HG03135 (cell line): Measurements from ENCODE around the gene ITGA1.

Experiments
- ATAC-seq: cut with Tn5 transposase; IDR thresholded peaks from one replicate; pipeline ENCODE4 v1.9.1; 2021; ENCODE audit warnings: mild to moderate bottlenecking, moderate library complexity; ENCODE audit not compliant: unreplicated experiment

ITGA1 gene

DNA sequence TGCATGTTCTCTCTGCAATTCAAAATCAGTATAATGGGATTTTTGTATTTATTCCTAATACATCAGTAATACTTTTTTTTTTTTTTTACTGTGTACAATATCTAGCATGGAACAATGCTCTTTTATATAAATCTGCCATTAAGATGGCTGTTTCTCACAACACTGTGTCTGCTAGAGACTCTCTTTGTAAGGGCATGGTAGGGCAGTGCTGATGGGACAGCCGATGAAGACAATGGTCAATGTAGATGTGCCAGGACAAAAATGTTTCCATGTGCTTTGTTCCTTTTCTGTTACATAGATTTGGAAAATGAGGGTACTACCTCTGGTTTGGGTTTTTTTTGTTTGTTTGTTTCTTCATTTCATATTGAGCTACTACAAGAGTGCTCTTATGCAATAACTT lies 106.1 kb downstream of the ITGA1 start:
- ATAC-seq = no peak

DNA sequence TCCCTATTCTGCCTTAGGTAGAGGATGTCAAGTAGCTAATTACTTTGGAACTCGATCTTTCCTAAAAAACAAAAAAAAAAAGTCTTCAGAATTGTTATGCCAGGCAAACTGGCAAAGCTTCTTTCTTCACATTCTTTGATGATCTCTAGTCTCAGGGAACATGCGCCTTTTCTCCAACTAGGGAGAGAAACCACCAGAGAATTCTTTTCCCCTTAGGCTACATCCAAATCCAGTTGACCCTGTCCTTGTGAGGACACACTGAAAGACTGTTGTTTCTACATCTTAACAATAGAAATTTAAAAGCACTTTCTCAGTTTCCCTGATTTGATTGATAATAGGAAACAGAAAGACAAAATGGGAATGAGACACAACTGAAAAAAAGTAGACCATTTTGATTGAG lies 106.7 kb downstream of the ITGA1 start:
- no peak for ATAC-seq

DNA sequence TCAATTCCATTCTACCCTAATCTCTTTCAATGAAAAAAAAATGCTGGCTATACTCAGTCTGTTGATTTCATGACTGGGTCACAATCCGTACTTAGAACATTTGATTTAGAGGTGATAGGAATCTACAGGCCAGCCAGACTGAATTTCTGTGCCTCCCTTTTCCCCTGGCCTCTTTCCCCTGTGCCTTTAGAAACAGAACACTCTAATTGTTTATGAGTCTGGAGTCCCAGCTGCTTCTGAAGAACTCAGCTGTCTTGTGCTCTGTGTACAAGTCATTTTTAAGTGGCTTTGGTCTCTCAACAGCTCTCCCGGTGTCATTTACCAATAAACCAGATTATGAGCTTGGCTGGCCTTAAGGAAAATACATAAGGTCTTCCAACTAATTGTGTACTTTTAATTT lies 107.4 kb downstream of the ITGA1 start:
- no peak for ATAC-seq

DNA sequence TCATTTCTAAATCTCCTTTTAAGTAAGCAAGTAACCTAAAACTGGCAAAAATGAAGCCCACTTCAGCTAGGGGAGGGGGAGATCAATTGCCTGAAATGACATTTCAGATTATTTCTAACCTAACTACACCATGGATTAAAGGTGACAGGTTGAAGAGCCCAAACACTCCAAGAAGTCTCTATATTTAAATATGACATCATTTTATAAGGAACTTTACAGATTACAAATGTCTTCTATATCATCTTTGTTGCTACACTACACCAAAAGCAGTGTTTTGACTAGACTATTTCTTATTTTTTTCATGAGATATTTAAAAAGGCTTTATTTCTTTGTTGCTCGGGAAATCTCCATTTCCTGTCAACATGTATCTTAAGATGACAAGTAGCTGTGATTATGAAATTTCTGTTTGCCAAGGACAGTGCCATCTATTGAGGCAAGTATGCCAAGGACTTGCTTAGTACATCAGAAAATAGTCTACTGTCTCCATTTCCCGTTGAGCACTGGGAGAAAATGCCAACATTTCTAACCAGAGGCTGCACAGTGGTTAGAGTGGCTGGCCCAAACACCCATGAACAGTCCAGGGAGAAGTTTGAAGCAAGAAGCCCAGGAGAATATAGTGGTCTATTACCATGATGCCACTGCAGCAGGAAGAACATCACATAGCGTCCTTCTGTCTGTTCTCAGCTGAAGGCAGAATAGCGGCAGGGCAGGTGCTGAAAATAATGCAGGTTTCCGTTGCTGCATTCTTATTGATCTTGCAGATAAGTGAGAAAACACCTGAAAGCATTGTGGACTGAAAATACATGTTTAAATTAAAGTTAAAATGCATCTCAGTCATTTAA lies 108.1 kb downstream of the ITGA1 start:
- ATAC-seq = no peak

DNA sequence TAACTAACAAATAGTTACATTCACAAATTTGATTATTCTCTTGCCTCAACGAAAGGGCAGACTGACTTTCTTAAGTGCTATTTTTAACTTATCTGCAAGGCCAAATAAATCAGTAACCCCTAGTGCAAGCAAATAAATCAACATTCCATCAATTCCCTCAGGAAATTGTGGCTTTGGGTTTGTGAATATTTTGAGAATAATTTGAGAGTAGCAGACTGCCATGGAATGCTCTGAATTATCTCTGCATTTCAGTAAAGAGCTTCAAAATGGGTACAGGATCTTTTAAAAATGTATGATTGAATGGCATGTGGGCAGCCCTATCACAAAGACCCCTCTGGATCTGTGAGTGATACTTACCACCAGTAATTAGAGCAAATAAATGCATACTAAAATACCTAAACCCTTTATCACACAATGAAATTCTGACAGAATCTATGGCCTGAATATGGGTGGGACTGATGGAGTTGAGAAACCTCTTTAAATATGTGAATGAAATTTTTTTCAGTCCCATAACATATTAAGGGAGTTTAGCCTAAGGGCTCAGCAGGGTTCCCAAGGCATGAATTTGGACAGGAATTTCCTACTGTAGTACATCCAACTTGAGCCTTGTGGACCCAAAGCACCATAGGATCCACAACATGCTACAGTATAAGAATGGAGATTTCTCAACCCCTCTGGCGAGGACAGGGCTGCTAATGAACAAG lies 109.0 kb downstream of the ITGA1 start:
- no peak for ATAC-seq

DNA sequence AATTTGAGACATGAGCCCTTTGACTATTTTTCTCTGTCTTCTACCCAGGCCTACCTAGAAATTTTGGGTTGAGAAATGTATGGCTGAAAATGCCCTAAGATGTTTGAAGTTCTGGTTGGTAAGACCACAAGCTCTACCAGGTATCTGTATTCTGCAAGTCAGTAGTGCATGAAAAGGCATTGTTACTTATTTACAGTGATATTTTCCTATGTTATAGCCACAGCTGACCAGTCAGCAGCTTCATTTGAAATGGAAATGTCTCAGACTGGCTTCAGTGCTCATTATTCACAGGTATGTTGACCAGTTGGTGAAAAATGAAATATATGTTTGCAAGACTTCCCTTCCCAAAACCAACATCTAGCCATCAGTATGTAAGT lies 109.5 kb downstream of the ITGA1 start:
- no peak for ATAC-seq

DNA sequence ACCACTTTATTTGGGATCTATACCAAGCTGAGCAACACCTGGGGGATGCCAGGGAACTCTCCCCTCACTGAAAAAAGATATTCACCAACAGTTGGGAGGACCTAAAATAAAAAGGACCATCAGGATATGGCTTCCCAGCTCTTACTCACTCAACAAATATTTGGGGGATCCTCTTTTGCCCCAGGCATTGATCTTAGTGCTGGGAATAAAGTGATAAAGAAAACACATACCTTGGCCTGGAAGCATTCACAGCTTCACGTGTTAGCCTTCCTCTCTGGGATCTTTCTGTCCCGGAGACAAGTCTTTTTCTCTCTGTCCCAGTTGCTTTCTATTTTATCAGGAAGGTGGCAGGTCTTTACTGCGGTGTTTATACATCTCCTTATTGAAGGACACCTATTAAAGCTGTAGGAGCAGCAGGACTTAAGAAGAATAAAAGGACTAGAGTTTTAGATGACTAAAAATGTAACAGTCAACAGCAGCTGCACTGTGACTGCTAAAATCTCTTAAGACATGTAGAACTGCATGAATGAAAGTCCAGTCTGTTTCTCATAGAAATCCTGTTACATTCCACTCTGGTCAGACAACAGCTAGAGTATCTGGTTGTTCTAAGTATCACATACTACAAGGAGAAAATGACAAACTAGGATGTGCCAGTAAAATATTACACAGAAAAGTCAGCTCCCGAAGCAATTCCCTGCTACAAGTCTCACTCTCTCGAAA lies 111.4 kb downstream of the ITGA1 start:
- no peak for ATAC-seq

DNA sequence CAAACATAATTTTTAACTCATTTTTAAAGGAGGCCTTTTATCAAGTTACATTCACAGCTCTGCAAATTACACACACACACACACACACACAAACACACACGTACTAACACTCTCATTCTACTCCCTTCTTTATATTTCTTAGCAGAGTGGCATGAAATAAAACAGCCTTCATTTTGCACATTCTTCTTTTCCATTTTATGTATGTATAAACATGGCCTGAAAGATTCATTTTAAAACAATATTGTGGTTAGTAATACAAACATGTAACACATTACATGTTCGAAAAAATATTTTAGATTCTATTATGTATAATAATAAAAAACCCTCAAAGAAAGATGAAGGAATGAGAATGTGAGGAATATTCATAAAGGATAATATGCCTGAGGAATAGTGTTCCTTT lies 115.4 kb downstream of the ITGA1 start:
- no peak for ATAC-seq

DNA sequence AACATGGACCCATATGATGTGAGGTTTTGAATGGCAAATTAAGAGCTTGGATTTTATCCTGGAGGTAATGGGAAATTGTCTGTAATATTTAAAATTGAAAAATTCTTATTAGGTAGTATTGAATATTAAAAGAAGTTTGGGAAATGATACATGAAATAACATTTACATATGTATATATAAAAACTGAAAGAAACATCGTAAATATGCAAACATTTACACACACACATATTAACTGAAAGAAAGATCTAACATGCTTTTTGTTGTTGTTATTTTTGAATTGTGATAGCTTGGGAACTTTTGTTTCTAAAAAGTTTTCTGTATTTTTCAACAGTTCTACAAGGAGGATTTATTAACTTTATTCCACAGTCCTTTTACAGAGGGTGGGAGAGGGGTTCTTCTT lies 118.6 kb downstream of the ITGA1 start:
- no peak for ATAC-seq

DNA sequence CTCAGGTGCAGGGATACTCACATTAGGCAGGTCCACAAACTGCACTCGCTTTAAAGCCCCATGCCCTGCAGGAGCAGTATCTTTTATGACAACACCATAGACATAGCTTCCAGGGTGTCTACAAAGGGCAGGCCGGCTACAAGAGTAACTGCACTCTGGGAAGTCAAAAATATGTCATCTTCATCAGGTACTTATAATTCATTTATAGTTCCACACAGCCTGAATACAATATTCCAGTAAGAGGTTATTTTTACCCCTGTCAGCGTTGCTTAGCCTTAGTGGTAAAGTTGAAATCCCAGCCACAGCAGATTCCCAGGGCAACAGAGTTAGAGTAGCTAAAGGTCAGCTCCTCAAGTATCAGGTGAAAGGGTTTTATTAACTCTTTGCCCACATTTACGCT lies 119.1 kb downstream of the ITGA1 start:
- no peak for ATAC-seq

DNA sequence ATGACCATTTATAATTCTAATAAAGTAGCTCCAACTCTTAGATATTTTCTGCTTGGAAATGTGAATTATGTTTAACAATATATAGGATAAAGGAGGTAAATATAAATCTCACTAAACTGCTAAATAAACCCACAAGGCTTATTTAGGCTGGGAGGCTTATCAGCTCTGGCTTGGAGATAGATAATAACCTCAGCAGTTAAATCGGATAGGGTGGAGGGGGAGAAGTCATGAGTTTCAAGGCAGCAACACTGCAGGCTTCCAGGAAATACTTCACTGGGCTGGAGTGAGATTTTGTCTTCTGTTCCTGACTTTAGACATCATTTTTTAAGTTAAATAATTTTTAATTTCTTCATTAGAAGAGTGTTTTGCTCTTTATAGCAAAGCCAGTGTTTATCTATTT lies 121.5 kb downstream of the ITGA1 start:
- no peak for ATAC-seq

DNA sequence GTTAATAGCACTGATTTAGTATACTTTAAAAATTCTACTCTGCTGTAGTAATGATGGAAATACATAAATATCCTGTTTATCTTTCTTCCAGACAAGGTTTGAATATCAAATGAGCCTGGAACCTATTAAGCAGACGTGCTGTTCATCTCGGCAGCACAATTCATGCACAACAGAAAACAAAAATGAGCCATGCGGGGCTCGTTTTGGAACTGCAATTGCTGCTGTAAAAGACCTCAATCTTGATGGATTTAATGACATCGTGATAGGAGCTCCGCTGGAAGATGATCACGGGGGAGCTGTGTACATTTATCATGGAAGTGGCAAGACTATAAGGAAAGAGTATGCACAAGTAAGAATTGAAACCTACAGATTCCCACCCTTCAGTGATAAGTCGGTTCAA lies 122.4 kb downstream of the ITGA1 start:
- no peak for ATAC-seq

DNA sequence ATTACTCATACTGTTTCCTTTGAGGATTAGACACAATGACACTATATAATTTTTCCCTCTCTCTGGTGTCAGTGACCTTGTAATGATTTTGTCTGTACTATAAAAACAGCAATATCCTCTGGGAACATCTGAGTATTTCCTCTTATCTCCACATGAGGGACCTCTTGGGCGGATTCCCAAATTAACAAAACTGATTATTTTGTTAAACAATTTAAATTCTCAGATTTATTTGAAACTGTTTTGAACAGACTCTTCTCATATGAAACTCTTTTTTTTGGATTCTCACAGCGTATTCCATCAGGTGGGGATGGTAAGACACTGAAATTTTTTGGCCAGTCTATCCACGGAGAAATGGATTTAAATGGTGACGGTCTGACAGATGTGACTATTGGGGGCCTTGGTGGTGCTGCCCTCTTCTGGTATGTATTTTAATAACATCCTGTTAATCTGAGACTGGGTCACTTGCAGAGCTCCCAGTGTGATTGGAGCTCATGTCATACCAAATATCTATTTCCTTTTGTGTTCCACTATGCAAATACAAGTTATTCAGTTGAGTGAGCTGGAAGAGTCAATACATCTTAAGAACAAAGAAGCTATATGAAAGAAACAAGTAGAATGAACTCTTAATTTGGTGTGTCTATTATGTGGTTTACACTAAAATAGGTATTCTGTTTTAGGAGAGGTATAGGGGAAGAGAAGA lies 127.6 kb downstream of the ITGA1 start:
- peak; percentile 96 for ATAC-seq

DNA sequence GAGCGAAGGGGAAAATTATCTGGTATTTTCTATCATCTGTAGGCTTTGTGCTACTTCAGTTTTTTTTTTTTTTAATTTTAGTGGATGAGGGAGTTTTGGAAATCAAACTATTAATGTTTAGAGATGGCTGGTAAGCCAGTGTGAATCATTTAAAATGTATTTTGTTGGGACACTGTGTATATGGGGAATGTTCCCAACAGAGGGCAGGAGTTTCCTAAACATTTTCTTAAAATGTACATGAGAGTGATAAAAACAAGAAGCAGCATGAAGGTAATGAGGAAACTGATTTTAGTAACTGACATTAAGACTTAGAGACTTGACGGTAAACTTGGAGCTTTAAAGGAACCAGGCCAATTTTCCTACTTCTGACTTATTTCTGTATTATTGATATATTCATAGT lies 133.2 kb downstream of the ITGA1 start:
- ATAC-seq = no peak

DNA sequence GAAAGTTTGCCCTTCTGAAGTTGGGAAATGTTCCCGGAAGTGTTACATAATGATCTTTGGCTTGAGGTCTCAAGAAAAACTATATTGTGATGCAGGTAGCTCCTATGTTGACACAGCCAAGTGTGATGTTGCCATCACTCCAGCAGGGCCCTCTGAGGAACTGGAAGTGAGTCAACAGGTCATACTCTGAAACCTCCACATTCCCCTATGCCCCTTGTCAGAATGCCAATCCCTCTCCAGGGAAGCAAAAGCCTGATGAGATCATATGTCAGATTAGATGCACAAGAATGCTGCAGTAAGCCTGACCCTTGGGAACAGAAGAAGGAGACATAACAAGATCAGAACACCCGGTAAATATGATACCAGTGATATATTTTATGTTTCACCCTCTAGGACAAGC lies 134.7 kb downstream of the ITGA1 start:
- ATAC-seq = no peak

DNA sequence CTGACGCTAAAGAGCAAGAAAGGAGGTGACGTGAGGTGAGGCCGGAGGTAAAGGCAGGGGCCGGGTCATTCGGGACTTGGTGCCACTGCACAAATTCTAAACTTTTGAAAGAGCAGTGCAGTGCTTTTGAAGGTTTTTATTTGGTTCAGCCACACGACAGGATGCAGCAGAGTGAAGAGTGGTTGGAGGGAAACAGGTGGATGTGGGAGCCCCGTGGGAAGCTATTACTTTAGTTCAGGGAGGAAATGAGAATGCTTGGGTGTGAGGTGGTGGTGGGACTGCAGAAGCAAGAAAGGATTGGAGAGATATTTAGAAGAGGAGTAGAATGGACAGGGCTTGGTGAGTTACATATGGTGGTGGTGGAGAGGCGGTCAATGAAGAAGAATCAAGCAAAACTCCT lies 136.7 kb downstream of the ITGA1 start:
- no peak for ATAC-seq

DNA sequence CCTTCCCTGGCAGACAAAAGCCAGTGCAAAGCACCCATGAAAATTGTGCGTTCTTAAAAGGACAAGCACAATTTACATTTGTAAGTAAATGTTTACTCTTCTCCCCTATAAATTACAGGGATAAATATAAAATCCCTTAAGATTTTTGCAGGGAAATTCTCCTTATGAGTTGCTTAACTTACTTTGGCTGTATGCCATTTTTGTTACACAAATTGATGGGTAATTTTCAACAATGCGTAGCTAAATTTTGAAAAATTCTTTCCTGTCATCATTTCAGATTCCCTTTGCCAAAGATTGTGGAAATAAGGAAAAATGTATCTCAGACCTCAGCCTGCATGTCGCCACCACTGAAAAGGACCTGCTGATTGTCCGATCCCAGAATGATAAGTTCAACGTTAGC lies 137.3 kb downstream of the ITGA1 start:
- ATAC-seq = no peak

DNA sequence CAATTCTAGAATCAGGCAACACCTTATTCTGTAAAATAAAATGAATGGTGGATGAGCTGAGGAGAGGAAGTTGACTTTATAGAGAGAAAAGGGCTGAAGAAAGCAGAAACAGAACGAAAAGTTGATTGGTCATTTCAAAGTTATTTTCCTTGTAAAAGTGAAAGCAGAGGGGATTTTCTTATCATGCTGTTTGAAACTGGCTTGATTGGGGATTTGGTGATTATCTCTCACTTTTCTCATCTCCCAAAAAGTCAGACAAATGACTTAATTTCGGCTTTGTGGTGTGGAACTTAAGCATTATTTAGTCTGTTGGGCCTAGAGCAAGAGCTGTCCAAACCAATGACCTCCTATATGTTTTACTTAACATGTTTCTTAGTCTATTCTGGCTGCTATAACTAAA lies 141.0 kb downstream of the ITGA1 start:
- no peak for ATAC-seq

DNA sequence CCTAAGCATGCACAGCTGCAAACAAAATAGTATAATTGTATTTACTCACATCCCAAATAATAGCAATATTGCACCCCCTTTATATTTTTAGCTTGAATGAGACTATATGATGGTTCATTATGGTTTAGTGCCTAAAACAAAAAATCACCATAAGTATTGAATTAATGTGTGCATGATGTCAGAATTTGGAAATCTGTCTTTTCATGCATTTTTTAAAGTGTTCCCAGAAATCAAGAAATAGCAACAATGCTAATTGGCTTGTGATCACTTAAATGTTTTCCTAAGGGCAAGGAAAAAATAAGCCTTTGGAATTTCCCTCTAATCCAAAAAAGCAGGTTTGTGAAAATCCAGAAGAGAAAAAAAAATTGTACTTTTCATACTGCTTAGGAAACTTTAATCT lies 150.5 kb downstream of the ITGA1 start:
- ATAC-seq = no peak

DNA sequence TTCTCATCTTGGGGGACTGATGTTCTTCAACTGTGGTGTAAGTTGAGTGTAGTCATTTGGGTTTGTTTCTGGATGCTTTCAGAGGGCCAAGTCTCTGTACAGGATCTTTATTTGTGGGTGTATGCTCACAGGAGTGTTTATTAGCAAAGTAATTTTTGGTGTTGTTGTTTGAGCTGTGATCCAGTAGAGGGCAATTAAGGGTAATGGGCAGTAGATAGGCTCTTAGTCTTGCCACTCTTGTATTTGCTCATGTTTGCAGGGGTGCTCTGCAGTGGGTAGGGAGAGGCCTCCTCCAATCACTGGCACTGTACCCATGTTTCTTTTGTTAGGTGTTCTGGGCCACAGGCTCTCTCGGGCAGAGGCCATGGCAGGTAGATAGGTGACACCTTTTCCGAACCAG lies 155.6 kb downstream of the ITGA1 start:
- ATAC-seq = peak; percentile 60

DNA sequence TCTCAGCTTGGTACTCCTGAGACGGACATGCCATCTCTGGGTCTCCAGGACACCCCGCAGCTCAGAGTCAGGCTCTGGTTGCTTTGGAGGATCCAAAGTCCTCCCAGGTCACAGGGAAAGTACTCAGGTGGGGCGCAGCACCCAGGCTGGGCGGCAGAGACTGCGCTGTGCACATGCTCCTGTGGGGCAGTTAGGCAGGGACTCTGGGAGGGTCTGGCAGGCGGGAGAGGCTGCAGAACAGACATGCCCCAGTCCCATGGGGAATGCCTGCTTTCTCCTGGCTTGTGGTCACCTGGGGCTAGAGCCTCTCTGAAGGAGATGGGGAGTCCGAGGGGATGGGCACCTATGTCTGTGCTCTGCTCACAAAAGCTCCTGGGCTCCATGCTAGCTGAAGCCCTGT lies 156.1 kb downstream of the ITGA1 start:
- no peak for ATAC-seq
